Mesenchymal stem cell (in vitro differentiated cells and primary cell): ENCODE data around the gene IL6R.

Experiments
- DNase-seq: peaks from one replicate; pipeline ENCODE4 v3.0.0-alpha.2; 2013
- H2AFZ ChIP-seq: one replicate; pipeline ENCODE4 v1.6.1; 2013; ENCODE audit warnings: low read depth, mild to moderate bottlenecking, control low read depth, inconsistent platforms, low read length, moderate library complexity
- H2AK5ac ChIP-seq: 2 replicates; pipeline ENCODE4 v1.6.1; 2013; ENCODE audit warnings: low read length, moderate library complexity, mild to moderate bottlenecking, inconsistent platforms; ENCODE audit not compliant: severe bottlenecking
- H2BK120ac ChIP-seq: one replicate; pipeline ENCODE4 v1.6.1; 2013; ENCODE audit warnings: low read depth, mild to moderate bottlenecking, inconsistent platforms, low read length, moderate library complexity
- H2BK12ac ChIP-seq, 2 experiments: one replicate each; pipeline ENCODE4 v1.6.1; 2013; ENCODE audit warnings: inconsistent platforms in 2 of 2, low read length in 2 of 2, mild to moderate bottlenecking in 2 of 2, moderate library complexity in 2 of 2, control low read depth in 1 of 2
- H2BK15ac ChIP-seq: one replicate; pipeline ENCODE4 v1.6.1; 2013; ENCODE audit warnings: mild to moderate bottlenecking, low read depth, inconsistent platforms; ENCODE audit not compliant: poor library complexity, severe bottlenecking
- H2BK5ac ChIP-seq: 2 replicates; pipeline ENCODE4 v1.6.1; 2013; ENCODE audit warnings: low read depth, mild to moderate bottlenecking, low read length, control low read depth, inconsistent platforms; ENCODE audit not compliant: poor library complexity, severe bottlenecking
- H3K14ac ChIP-seq, 2 experiments: one replicate each; pipeline ENCODE4 v1.6.1; 2013; ENCODE audit warnings: inconsistent platforms in 2 of 2, low read length in 2 of 2, control low read depth in 1 of 2, mild to moderate bottlenecking in 1 of 2, moderate library complexity in 1 of 2
- H3K18ac ChIP-seq, 2 experiments: one replicate each; pipeline ENCODE4 v1.6.1; 2013; ENCODE audit warnings: inconsistent platforms in 2 of 2, low read length in 2 of 2, control low read depth in 1 of 2, low read depth in 1 of 2, mild to moderate bottlenecking in 1 of 2
- H3K23ac ChIP-seq, 2 experiments: one replicate each; pipeline ENCODE4 v1.6.1; 2013; ENCODE audit warnings: inconsistent platforms in 2 of 2, low read length in 2 of 2, mild to moderate bottlenecking in 2 of 2, moderate library complexity in 2 of 2, control low read depth in 1 of 2
- H3K27ac ChIP-seq: 2 replicates; pipeline ENCODE4 v1.5.1; 2013; ENCODE audit warnings: mild to moderate bottlenecking, moderate library complexity, low read length, control low read depth, inconsistent platforms; ENCODE audit not compliant: poor library complexity, severe bottlenecking
- H3K27me3 ChIP-seq, 2 experiments: 2 replicates each; pipeline versions ENCODE4 v1.6.1 to v1.7.0; 2013; ENCODE audit warnings: low read length in 2 of 2, mild to moderate bottlenecking in 2 of 2, moderate library complexity in 2 of 2, control low read depth in 1 of 2, inconsistent platforms in 1 of 2; ENCODE audit not compliant: control insufficient read depth in 1 of 2, insufficient read depth in 1 of 2
- H3K36me3 ChIP-seq, 2 experiments: 2 replicates each; pipeline versions ENCODE4 v1.6.1 to v1.7.0; 2013; ENCODE audit warnings: low read length in 2 of 2, control low read depth in 1 of 2, inconsistent platforms in 1 of 2, low read depth in 1 of 2, mild to moderate bottlenecking in 1 of 2; ENCODE audit not compliant: insufficient read depth in 2 of 2, control insufficient read depth in 1 of 2
- H3K4ac ChIP-seq, 2 experiments: one replicate each; pipeline ENCODE4 v1.6.1; 2013; ENCODE audit warnings: inconsistent platforms in 2 of 2, low read length in 2 of 2, mild to moderate bottlenecking in 2 of 2, moderate library complexity in 2 of 2, control low read depth in 1 of 2, low read depth in 1 of 2
- H3K4me1 ChIP-seq: 2 replicates; pipeline ENCODE4 v1.6.1; 2013; ENCODE audit warnings: low read depth, low read length, control low read depth; ENCODE audit not compliant: control insufficient read depth, insufficient read depth
- H3K4me2 ChIP-seq: 2 replicates; pipeline ENCODE4 v1.6.1; 2013; ENCODE audit warnings: low read length, mild to moderate bottlenecking, inconsistent platforms; ENCODE audit not compliant: poor library complexity, severe bottlenecking
- H3K4me3 ChIP-seq, 2 experiments: 2 replicates each; pipeline versions ENCODE4 v1.5.1 to v1.7.0; 2013; ENCODE audit warnings: low read length in 2 of 2, mild to moderate bottlenecking in 2 of 2, control low read depth in 1 of 2, low read depth in 1 of 2; ENCODE audit not compliant: insufficient read depth in 1 of 2
- H3K79me1 ChIP-seq: replicated peaks from 2 replicates; pipeline ENCODE4 v1.6.1; 2013; ENCODE audit warnings: mild to moderate bottlenecking, control low read depth, low read length, inconsistent platforms; ENCODE audit not compliant: poor library complexity, severe bottlenecking
- H3K9ac ChIP-seq: 2 replicates; pipeline ENCODE4 v1.7.0; 2013; ENCODE audit warnings: mild to moderate bottlenecking, low read length, moderate library complexity
- H3K9me3 ChIP-seq: 2 replicates; pipeline ENCODE4 v1.7.0; 2013; ENCODE audit warnings: mild to moderate bottlenecking, low read length; ENCODE audit not compliant: control insufficient read depth
- H4K8ac ChIP-seq: one replicate; pipeline ENCODE4 v1.6.1; 2013; ENCODE audit warnings: inconsistent platforms, mild to moderate bottlenecking, low read length, moderate library complexity
- H4K91ac ChIP-seq: one replicate; pipeline ENCODE4 v1.6.1; 2013; ENCODE audit warnings: mild to moderate bottlenecking, low read length, inconsistent platforms
- WGBS: methylation state at CpG from one replicate; pipeline ENCODE4 v1.1.7; 2013; ENCODE audit warnings: mixed read lengths; 5-methylcytosine and 5-hydroxymethylcytosine counted together

IL6R gene

GRCh38 chr1:154501423-154502065, 96.4 kb downstream of the IL6R start:
- Histone ChIP-seq H3K9me3 (peaks cover 9% of the 10 kb centered on the region), H3K27me3 (peaks cover 58 to 72% of the 10 kb centered on the region in 2 experiments), H3K4me2 (peak overlapping the region; percentile 19), H3K36me3 (no peaks in the 10 kb centered on the region), H2BK12ac (no peak overlapping the region), H3K79me1 (no peaks in the 10 kb centered on the region), H3K4ac (no peak overlapping the region), H3K14ac (no peak overlapping the region), H3K18ac (no peak overlapping the region), H2BK5ac (no peak overlapping the region), H4K91ac (no peak overlapping the region), H3K4me1 (peaks cover 7% of the 10 kb centered on the region), H2BK15ac (no peak overlapping the region), H2BK120ac (no peak overlapping the region), H3K23ac (peak overlapping the region in 1 of 2 experiments; percentile 66), H3K9ac (peak overlapping the region; percentile 26), H3K4me3 (peak overlapping the region in 1 of 2 experiments; percentile 33), H2AK5ac (no peak overlapping the region), H2AFZ (no peak overlapping the region), H4K8ac (no peak overlapping the region), H3K27ac (no peak overlapping the region)
- WGBS, result 6% methylated on average over 38 of the region's 54 CpGs
- no peak for DNase-seq

- no peak within 1 kb of the TSS for H2AK5ac ChIP-seq
- H2AFZ ChIP-seq, result no peak within 1 kb of the TSS
- DNase-seq, result no peak
- WGBS, result 6% methylated on average over 44 of the region's 90 CpGs
- no peaks in the 10 kb centered on the region for H3K79me1 ChIP-seq
- H4K8ac ChIP-seq, result no peak within 1 kb of the TSS
- no peak within 1 kb of the TSS for H2BK12ac ChIP-seq
- no peak within 1 kb of the TSS for H3K14ac ChIP-seq
- H2BK120ac ChIP-seq, result no peak within 1 kb of the TSS
- H3K23ac ChIP-seq, result peak within 1 kb of the TSS in 1 of 2 experiments; percentile 66
- H3K9ac ChIP-seq, result peak within 1 kb of the TSS; percentile 26
- peak within 1 kb of the TSS in 1 of 2 experiments; percentile 14 for H3K18ac ChIP-seq
- peak within 1 kb of the TSS in 1 of 2 experiments; percentile 33 for H3K4me3 ChIP-seq
- H3K4me1 ChIP-seq, result peaks cover 7% of the 10 kb centered on the region
- H2BK5ac ChIP-seq, result no peak within 1 kb of the TSS
- peak within 1 kb of the TSS; percentile 31 for H3K4me2 ChIP-seq
- peaks cover 65 to 78% of the 10 kb centered on the region in 2 experiments for H3K27me3 ChIP-seq
- no peak within 1 kb of the TSS for H3K4ac ChIP-seq
- H3K27ac ChIP-seq, result no peak within 1 kb of the TSS
- H4K91ac ChIP-seq, result no peak within 1 kb of the TSS
- H2BK15ac ChIP-seq, result no peak within 1 kb of the TSS
- peaks cover 9% of the 10 kb centered on the region for H3K9me3 ChIP-seq
- H3K36me3 ChIP-seq, result no peaks in the 10 kb centered on the region
Observed at GRCh38 chr1:154502066-154502743, 97.1 kb downstream of the IL6R start, which contains the start of the genes SHE and TDRD10. SHE (minus strand) TSS chr1:154502412; CDS start chr1:154502026, 386 bp downstream. TDRD10 (plus strand) TSS chr1:154502219; CDS start chr1:154506904, 4,685 bp downstream.

- no peaks in the 10 kb centered on the region for H3K79me1 ChIP-seq
- no peak overlapping the region for H2BK5ac ChIP-seq
- no peak overlapping the region for H3K14ac ChIP-seq
- no peak overlapping the region for H3K4me3 ChIP-seq
- H4K8ac ChIP-seq, result no peak overlapping the region
- H3K18ac ChIP-seq, result no peak overlapping the region
- no peak overlapping the region for H4K91ac ChIP-seq
- no peak overlapping the region for H2AFZ ChIP-seq
- H3K4ac ChIP-seq, result no peak overlapping the region
- peaks cover 9% of the 10 kb centered on the region for H3K9me3 ChIP-seq
- no peak overlapping the region for H2BK12ac ChIP-seq
- no peak overlapping the region for H2AK5ac ChIP-seq
- H3K27ac ChIP-seq, result no peak overlapping the region
- peaks cover 7% of the 10 kb centered on the region for H3K4me1 ChIP-seq
- H3K27me3 ChIP-seq, result peaks cover 70 to 83% of the 10 kb centered on the region in 2 experiments
- no peak overlapping the region for H3K23ac ChIP-seq
- no peak overlapping the region for H2BK15ac ChIP-seq
- no peak overlapping the region for H2BK120ac ChIP-seq
- no peak overlapping the region for H3K9ac ChIP-seq
- no peak for DNase-seq
- WGBS, result 48% methylated on average over 42 of the region's 43 CpGs
- no peaks in the 10 kb centered on the region for H3K36me3 ChIP-seq
- no peak overlapping the region for H3K4me2 ChIP-seq
Observed at GRCh38 chr1:154502744-154503115, 97.6 kb downstream of the IL6R start.

- Histone ChIP-seq H3K4me3 (no peak overlapping the region), H3K14ac (no peak overlapping the region), H3K79me1 (no peaks in the 10 kb centered on the region), H2BK120ac (no peak overlapping the region), H4K8ac (no peak overlapping the region), H3K23ac (no peak overlapping the region), H2BK15ac (no peak overlapping the region), H2BK5ac (no peak overlapping the region), H3K9ac (no peak overlapping the region), H3K18ac (no peak overlapping the region), H3K36me3 (no peaks in the 10 kb centered on the region), H3K9me3 (peaks cover 9% of the 10 kb centered on the region), H3K4ac (no peak overlapping the region), H3K4me1 (peaks cover 7% of the 10 kb centered on the region), H3K4me2 (no peak overlapping the region), H3K27ac (no peak overlapping the region), H2AK5ac (no peak overlapping the region), H4K91ac (no peak overlapping the region), H3K27me3 (peaks cover 79 to 93% of the 10 kb centered on the region in 2 experiments), H2AFZ (no peak overlapping the region), H2BK12ac (no peak overlapping the region)
- WGBS, result 93% methylated on average over 3 of the region's 5 CpGs
- no peak for DNase-seq
Observed at GRCh38 chr1:154503898-154504297, 98.8 kb downstream of the IL6R start.
